ENCODE measurements around the gene EPHB1. TPM values are rescaled to one million over a fixed set of nuclear protein-coding genes. Genes with fewer than 3 reads are reported as not detected.

EPHB1 gene
- total and polyA plus RNA-seq, 2 of the 13 experiments (the other 11 are each of a cell fraction or from before 2014, with no cell fraction given): 0.07 to 0.21 TPM

- ChIA-PET CTCF (ENCODE audit: low intra/inter-chr PET ratio, low total read pairs) (no interaction called here), POLR2A (no interaction called here)
- H3K9me3 ChIP-seq (ENCODE audit: low read length): no peaks in the 10 kb centered on the region
- no peaks in the 10 kb centered on the region for H3K4me1 ChIP-seq (ENCODE audit: insufficient read depth, low read length)
- no peaks in the 10 kb centered on the region for H4K20me1 ChIP-seq (ENCODE audit: insufficient read depth, low read length)
- H3K36me3 ChIP-seq (replicated peaks in 1 of 2; ENCODE audit: control insufficient read depth in 1 of 2, insufficient read depth in 2 of 2, low read length in 2 of 2): no peaks in the 10 kb centered on the region
- H3K4me2 ChIP-seq (ENCODE audit: low read depth, low read length): no peak overlapping the region
- no peak overlapping the region for H3K4me3 ChIP-seq (replicated peaks in 1 of 3; ENCODE audit: insufficient read depth in 1 of 3, low read depth in 2 of 3, low read length in 3 of 3)
- WGBS (ENCODE audit: low lambda C conversion rate): 0% methylated on average over 2 of the region's 2 CpGs
- in situ Hi-C loops (cut with HindIII; ENCODE audit: extremely low pct_ligation_motif_present, low pct_unique_long_range_greater_than_20kb) (no loop called here), intact Hi-C loops (cut with micrococcal nuclease; ENCODE audit: unreplicated experiment) (no loop called here)
- no peak for FAIRE-seq
- DNase-seq (ENCODE audit: low spot score): no peak
- no peak for ATAC-seq
- H3K79me2 ChIP-seq (ENCODE audit: insufficient read depth, low read length): no peaks in the 10 kb centered on the region
- no peak overlapping the region for H3K9ac ChIP-seq (ENCODE audit: insufficient read depth, low read depth, low read length)
- no peak overlapping the region for H3K27ac ChIP-seq (ENCODE audit: extremely low read length, insufficient read depth, low read length)
- H3K27me3 ChIP-seq (ENCODE audit: control insufficient read depth in 1 of 2, insufficient read depth in 2 of 2, low read length in 2 of 2): no peaks in the 10 kb centered on the region
- H2AFZ ChIP-seq (ENCODE audit: low read length): no peak overlapping the region
- BruUV-seq (replicated peaks): no TSS peak
- no peak for TF ChIP-seq ZNF878 (CRISPR knock-in tag; IDR thresholded peaks at IDR 0.05)
- no peak for TF ChIP-seq DZIP1 (CRISPR knock-in tag; IDR thresholded peaks at IDR 0.05)
- no peak for TF ChIP-seq RORA (CRISPR knock-in tag; IDR thresholded peaks at IDR 0.05)
- TF ChIP-seq ZNF580 (CRISPR knock-in tag; IDR thresholded peaks at IDR 0.05; ENCODE audit: borderline replicate concordance, low read depth): no peak
- TF ChIP-seq ZNF704 (CRISPR knock-in tag; IDR thresholded peaks at IDR 0.05; ENCODE audit: borderline replicate concordance): no peak
- no peak for TF ChIP-seq CBX5 (CRISPR knock-in tag; IDR thresholded peaks at IDR 0.05; ENCODE audit: borderline replicate concordance)
- no peak for TF ChIP-seq HMGXB3 (CRISPR knock-in tag; IDR thresholded peaks at IDR 0.05; ENCODE audit: borderline replicate concordance)
- TF ChIP-seq POGK (CRISPR knock-in tag; conservative IDR thresholded peaks at IDR 0.05): no peak
- no peak for TF ChIP-seq MXD1 (CRISPR knock-in tag; IDR thresholded peaks at IDR 0.05)
- TF ChIP-seq CENPBD1 (CRISPR knock-in tag; IDR thresholded peaks at IDR 0.05; ENCODE audit: borderline replicate concordance, low read depth): no peak
- no peak for TF ChIP-seq SCMH1 (CRISPR knock-in tag; IDR thresholded peaks at IDR 0.05; ENCODE audit: borderline replicate concordance)
- TF ChIP-seq HNRNPLL (IDR thresholded peaks at IDR 0.05; ENCODE audit: low read depth, low read length, poor library complexity, severe bottlenecking): no peak
Measured at GRCh38 chr3:134939978-134940377, 144.9 kb downstream of the EPHB1 start.
